Inflammatory macrophage treated with lipopolysaccharide for 1 hour (primary cell): ENCODE measurements around the gene MYADML2.

Source experiments
- DNase-seq, 2 donors: peaks; one replicate each; pipeline ENCODE4 v3.0.0-alpha.2; 2020 to 2022

The MYADML2 gene

DNA sequence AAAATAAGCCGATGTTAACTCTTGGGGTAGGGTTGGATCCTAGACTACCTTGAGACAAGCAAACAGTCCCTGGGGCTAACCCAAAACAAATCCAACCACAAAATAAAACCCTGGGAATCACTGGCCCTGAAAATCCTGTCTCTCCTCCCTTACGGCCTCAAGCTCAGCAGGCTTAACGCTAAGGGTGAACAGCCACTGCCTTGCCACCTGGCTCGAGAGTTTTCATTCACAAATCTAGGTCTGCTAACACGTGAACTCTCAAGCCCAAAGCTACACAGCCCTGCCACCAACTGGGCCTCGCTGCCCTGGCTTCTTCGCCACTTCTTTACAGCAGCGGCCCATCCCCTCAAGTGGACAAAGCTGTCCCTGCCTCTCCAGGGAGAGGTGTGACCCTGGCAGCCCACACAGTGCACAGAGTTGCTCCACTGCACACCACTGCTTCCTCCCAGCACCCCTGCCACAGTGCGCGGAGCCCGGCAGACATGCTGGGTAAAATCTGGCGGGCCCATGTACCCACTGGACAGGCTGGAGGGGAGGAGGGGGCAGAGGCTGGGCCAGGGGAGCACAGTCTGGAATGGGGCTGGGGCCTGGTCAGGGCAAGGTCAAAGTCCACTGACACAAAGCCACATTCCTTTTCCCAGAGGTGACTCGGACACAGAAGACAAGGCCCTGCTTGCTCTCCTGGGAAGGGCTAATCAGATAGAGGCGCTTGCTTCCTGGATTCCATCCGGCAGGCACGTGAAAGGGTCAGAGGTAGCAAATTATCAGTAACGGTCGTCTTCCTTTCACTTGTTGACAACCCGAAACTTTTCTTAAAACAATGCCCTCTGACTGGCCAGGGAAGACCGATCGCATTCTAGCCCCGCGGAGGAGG is 36.8 kb downstream of the MYADML2 start:
- DNase-seq: no peak

DNA sequence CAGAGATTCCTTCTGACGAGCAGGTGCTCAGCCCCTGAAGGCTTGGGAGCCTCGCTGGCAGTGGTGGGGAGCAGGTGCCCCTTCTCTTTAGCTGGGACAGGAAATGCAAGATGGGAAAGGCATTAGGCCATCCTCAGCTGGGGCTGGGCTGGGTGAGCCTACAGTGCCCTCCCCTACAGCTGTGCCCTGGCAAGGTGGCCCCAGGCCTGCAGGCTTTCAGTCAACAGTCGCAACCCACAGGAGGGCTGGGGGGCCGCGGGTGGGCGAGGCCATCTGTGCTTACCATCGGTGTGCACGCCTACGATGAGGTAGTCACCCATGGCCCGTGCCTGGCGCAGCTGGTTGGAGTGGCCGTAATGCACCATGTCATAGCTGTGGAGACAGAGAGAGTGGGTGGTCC is 37.8 kb downstream of the MYADML2 start:
- no peak for DNase-seq

DNA sequence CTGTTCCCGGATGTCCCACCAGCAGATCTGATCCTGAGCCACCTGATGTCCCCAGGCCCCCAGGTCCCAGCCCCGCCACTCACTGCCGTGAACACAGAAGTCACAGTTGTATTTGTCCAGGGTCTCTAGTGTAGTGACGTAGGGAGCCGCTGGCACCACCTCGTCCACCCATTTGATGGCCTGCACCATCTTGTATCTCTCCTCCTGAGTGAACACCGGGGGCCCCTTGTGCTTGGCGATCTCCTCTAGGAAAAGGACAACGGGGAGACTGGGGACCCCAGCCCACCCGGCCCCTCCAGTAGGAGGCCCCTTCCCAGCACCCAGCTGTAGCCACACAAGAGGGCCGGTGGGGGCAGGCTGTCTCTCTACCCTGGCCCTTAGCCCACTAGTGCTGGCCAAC is 38.2 kb downstream of the MYADML2 start:
- no peak for DNase-seq

DNA sequence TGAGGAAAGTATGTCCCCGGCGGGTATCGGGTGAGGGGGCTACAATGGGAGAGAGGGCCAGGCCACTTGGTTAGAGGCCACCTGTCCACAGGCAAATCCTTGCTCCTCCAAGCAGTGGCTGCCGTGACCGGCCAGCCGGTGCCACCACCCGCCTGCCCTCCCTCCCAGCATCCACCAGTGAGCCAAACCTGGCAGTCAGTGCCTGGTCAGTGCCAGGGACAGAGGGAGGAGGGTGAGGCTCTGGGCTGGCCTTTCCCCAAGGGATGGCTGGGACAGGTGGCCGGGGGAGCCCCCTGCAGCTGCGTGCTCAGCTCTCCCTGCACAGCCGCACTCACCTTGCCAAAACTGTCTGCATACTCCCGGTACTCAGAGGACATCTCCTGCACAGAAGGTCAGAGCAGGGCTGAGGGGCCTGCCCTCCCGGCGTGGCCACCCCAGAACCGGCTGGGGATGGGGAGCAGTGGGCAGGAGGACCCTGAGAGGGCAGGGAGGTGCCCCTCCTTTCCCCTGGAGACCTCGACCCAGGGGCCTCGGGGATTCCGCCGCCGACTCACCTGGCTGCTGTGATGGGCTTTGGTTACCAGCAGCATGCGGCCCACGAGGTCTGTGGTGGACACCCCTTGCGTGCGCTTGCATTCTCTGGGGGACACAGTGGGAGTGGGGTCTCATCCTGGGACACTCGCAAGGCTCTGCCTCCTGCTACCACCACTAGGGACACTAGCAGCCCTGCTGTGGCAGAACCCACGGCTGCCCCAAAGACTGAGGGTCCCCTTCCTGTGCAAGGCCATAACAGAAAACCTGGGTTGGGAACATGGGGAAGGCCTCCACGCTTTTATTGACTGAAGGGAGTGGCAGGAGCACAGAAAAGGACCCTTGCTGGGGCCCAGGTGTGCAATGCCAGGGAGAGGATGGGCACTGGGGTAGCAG is 39.6 kb downstream of the MYADML2 start:
- DNase-seq: no peak

DNA sequence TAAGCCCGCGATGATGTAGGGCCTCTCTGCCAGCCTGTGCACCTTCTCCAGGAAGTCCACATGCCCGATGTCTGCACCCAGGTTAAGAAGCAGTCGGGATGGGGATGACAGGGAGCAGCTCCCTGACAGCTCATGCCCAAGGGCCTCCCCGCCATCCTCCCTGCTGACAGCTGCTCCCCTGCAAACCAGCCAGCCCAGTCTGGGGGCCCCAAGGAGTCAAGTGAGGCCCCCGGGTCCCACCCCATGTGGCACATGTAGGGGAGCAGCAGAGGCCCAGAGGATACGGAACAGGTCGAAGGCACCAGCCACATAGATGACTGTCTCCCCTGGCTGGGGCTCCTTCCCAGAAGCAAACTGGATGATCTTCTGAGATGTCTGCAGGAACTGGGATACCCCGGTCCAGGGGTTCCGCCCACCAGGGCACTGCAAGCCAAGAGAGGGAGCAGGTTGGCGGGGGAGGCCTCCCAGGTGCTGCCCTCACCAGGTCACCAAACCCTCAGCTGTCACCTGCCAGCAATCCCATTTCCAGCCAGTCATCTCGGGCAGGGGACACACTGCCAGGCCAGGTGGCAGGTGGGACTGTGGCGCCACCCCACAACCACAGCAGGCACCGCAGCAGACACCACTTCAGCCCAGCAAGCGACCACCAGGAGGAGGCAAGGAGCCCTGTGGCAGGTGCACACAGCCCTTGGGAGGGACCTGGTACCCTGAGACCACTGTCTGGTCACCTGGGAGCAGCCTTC is 40.4 kb downstream of the MYADML2 start:
- DNase-seq: no peak

DNA sequence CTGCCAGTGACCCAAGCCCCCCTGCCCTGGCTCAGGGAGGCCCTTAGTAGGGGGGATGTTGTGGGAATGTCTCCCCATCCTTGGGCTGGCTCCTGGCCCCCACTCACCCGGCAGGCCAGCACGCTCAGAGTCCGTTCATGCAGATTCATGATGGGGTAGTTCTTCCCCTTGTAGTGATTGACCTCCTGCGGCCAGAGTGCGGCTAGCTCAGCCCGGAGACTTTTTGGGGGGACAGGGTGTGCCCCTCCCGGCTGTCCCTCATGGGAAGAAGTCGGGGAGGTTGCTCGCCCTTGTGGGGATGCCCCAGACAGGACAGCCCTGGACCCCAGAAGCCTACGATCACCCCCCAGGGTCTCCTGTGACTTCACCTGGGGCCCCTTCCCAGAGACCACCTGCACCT is 41.0 kb downstream of the MYADML2 start:
- no peak for DNase-seq

DNA sequence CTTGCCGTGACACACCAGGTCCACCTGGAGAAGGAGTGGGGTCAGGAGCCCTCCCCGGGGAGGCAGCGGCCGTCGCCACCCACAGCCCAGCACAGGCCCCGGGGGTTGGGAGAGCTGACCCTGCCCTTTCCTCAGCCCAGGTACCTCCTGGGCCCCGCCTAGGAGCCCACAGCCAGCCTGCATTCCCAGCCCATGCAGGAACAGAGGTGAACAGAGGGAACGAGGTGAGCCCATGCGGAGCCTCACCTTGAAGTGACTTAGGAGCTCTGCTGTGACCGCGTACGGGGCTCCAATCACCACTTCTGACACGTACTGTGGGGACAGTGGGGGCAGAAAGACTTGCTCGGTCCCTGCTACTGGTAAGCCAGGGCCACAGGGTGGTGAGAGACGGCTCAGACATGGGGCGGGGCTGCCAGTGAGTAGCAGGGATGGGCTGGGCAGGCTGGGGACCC is 41.6 kb downstream of the MYADML2 start:
- no peak for DNase-seq

DNA sequence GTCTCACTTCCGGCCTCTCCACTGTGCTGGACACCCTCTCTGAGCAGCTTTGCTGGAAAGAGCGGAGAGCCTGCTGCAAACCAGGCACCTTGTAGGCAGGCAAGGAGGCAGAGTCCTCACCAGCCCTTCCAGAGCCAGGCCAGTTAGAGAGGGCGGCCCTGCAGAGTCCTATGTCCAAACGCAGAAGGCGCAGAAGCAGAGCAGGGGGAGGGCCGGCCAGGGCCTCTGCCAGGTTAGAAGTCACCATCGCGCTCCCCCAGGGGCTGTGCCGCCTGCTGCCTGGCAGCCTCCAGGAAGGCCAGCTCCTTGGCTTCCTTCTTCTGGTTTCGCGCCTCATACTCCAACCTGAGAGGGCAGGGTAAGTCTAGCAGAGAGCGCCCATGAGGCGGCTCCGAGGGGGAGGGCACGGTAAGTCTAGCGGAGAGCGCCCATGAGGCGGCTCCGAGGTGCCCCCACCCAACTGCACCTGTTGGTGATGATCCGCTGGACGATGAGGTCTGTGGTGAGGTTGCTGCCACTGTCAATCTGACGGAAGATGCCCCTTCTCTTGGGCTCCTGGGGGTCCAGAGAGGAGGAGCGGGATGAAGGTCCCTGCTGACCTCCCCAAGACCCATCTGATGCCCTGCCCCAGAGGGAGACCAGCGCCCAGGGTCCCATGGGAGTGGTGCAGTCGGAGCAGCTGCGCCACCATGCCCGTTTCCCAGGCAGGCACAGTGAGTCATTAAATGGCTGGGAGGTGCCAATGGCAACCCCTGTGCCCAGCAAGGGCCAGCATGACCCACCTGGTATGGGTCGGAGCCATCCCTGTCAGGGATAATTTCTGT is 42.2 kb downstream of the MYADML2 start:
- DNase-seq: no peak

DNA sequence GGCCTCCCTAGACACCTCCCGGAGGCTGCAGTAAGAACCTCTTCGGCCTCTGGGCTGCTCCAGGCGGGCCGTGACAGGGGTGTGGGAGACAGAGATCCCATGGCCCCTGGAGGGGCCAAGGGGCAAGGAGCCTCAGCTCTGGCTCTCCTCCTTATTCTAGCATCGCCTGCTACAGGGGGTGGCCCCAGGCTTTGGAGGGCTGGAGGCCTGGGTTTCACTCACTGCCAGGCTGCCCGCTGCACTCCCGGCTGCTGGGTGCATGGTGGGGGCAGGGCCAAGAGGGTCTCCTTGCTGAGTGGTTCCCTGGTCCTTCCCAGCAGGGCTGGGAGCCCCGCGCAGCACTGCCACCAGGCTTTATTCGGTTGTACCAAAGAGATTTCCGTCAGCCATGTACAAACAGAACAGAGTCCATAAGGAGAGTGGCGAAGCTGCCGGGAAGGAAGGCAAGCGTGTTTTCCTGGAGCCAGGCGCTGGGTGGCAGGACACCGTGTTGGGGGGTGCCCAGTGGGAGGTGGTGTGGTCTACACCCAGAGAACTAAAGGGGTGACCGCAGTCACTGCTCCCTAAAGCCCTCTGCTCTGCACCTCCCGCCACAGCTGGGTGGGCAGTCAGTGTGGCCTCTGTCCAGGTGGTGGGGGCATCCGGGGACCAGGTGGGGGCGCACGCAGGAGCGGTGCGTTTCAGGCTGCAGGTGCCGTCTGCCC is 43.0 kb downstream of the MYADML2 start:
- no peak for DNase-seq

DNA sequence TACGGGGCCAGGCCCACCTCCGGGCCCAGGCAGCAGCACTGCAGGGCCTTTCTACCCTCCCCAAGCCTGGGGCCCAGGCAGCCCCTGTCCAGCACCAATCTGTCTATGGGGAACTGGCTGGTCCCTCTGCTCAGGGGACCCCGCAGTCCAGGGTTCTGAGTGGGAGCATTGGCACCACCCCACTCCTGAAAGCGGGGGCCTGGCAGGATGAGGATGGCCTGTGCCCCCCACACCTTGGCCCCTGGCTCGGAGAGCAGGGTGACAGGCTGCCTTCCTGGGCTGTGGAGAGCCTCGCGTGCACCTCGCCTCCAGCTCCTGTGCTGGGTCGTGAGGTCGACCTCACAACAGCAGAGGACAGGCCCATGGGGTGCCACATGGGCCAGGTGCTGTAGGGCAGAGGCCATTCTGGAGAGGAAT is 43.6 kb downstream of the MYADML2 start:
- DNase-seq: no peak

DNA sequence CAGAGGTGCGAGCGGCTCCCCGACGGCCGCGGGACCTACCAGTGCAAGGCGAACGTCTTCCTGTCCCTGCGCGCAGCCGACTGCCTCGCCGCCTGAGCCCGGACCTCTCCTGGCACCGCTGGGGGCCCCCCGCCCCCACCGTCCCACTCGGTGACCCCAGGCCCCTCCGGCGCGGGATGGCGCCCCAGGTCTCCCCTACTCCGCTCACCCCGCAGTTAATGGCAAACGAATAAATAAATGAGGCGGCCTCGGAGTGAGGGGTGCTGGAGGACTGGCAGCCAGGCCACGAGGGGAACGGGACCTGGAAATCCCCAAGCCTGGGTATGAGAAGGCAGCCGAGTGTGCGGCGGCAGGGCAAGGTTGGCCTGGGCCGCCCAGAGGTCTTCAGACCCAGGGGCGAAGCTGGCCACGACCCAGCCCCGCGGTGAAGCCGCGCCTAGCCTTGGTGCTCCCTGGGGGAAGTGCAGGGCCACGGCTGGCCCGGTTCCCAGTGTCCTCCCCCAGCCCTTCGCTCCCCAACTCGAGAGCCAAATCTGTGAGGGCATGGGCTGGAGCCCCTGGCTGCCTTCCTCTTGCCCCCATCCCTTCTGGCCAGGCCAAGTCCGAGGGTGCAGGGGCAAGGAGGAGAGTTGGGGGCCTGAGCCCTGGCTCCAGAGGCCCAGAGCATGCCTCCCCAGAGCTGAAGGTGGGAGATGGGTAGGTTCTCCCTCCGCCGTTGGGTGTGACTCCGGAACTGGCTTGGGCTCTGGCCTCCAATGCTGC is 44.2 kb downstream of the MYADML2 start:
- no peak for DNase-seq

DNA sequence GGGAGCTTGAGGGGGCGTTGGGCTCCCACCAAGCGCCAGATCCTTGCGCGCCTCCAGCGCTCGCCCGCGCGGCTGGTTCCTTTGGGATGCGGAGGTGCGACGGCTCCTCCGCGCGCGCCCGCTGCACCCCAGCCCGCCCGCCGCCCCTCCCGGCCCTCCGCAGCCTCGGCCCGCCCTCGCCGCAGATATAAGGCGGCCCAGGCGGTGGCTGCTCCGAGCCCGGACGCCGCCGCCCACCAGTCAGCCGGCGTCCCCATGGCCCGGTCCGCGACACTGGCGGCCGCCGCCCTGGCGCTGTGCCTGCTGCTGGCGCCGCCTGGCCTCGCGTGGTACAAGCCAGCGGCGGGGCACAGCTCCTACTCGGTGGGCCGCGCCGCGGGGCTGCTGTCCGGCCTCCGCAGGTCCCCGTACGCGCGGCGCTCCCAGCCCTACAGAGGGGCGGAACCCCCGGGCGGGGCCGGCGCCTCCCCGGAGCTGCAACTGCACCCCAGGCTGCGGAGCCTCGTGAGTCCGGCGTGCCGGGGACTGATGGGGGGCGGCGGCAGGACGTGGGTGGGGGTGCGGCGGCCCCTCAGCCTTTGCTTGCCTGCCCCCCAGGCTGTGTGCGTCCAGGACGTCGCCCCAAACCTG is 44.9 kb downstream of the MYADML2 start, which contains the start of gene NPB:
TSS of gene NPB (plus strand) at position 216 of the 630 bp plus-strand sequence. CDS start at position 256, 40 bp downstream.
- no peak for DNase-seq

DNA sequence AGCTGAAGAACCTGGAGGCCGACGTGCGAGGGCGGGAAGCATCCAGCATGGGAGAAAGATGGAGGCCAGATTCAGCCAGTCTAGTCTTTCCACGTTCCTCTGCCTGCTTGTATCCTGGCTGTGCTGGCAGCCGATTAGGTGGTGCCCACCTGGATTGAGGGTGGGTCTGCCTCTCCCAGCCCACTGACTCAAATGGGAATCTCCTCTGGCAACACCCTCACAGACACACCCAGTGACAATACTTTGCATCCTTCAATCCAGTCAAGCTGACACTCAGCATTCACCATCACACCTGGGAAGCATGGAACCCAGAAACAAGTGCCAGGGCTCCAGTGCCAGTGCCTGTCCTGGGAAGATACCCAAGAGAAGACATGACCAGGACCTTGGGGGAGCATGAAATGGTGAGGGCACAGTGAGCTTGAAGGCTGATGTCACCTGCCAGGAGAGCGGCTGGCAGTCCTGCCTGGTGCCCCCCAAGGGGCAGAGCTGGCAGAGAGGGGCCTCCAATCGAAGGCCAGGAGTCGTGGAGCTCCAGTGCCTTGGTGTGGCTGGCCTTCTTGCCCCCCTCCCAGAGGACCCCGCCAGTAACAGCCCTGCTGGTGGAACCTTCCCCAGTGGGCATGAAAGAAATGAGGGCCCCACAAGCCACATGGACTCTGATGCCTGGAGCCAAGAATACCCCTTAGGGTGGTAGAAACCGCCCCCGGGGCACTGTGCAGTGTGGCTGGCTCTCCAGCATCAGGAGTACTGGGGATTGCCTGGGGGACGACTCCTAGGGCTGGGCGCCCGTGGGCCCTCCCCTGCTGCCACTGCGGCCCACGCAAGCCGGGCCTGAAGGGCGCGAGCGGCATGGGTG is 45.6 kb downstream of the MYADML2 start:
- no peak for DNase-seq

DNA sequence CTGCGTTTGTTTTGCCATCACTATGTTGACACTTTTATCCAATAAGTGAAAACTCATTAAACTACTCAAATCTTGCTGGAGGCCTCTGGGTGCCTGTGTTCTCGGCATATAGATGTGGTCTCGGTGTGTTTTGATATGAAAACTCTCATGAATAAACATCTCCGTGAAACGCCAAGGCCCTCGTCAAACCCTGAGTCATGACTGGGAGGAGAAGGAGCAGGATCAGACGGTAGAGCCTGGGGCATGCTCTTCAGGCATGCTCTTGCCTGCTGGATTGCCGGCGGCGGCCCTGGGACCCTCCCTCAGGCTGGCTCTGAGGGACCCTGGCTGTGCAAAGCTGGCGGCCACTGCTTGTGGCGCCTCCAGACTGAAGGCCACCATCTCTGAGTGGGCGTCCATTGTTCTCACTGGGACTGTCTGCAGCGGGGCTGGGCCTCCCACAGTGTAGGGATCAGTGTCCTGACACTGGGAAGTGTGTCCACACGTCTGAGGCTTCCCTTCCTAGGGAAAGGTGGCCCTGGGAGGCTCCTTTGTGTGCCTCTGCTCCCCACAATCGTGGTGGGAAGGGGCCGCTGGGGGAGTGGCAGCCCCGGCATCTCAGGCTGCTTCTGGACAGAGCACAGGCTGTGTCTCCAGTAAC is 46.7 kb downstream of the MYADML2 start:
- no peak for DNase-seq

DNA sequence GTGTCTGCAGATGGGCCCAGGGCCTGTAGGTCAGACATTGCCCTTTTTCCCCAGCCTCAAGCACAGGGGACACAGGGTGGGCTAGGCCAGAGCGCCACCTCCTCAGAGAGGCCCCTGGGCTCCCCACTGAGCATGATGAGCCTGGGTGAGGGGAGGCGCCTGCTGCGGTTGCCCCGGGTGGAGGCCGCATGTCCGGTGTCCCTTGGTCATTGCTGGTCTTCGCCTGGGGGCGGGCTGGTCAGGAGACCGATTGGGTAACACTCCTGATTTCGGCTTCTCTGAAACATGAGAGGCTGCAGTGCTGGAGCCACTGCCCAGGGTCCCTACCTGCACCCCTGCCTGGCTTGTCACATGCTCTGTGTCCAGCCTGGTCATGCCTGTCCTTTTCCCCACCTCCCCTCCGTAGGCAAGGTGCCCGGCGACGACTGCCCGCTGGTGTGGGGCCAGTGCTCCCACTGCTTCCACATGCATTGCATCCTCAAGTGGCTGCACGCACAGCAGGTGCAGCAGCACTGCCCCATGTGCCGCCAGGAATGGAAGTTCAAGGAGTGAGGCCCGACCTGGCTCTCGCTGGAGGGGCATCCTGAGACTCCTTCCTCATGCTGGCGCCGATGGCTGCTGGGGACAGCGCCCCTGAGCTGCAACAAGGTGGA is 47.4 kb downstream of the MYADML2 start:
- no peak for DNase-seq

DNA sequence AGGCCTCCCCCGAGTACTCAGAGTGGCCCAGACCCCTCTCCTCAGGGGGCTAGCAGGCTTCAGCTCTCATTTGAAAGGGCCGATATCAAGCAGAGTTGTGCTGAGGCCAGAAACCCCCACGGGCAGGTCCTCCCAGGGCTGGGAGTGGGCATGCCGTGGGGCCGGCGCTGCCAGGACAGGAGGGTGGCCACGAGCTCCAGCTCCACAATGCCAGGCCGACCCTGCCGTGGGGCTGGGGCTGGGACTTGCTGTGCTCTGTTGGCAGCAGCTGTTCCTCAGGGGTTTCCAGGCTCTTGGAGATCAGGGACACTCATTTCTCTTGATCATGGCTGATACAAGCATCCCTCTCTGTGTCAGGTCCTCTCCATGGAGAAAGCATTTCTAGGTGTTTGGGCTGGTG is 48.1 kb downstream of the MYADML2 start:
- DNase-seq: no peak

DNA sequence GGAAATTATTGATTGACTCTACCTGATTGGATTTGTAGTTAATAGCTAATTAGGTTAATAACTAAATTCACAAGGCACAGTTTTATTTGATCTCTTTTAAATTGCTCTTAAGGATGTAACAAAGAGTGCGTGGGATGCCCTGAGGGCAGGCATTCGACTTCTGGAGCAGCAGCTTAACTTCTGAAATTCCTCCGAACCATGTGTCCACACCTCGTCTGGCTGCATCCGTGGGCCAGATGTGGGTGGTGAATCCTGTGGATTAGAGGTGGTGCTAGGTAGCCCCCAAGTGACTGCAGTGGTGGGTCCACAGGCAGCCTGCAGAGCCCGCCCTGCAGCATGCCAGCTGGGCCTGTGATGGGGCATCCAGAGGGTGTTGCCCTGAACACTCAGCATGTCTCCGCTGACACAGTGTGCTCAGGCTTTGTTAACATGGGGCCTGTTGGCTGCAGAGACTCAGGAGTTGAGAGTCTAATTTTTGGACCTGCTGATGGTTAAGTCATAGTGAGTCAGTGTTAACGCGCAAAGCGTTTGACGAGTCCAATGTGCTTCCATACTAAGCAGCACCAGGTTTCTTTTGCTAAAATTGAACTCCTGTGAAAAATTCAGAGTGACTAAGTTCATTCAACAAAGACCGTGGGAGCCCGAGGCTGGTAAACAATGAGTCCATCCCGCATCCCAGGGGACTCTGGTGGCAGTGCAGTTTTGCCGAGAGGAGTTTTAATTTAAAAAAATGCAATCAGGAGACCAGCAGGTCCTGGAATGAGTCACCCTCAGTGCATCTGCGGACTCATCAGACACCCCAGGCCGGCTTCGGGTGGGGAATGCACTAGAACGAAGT is 48.8 kb downstream of the MYADML2 start:
- no peak for DNase-seq
